NK-92 (cell line): ENCODE measurements around the gene SOX10.
"Not testable (repeated sequence)": the region's sequence is repeated elsewhere in the genome, so short reads cannot be mapped to it uniquely, and the experiment has no call there.

Experiments
- DNase-seq: peaks from one replicate; lab custom pipeline; 2025; ENCODE audit not compliant: unreplicated experiment; lab: John Stamatoyannopoulos, UW

SOX10 gene

DNA sequence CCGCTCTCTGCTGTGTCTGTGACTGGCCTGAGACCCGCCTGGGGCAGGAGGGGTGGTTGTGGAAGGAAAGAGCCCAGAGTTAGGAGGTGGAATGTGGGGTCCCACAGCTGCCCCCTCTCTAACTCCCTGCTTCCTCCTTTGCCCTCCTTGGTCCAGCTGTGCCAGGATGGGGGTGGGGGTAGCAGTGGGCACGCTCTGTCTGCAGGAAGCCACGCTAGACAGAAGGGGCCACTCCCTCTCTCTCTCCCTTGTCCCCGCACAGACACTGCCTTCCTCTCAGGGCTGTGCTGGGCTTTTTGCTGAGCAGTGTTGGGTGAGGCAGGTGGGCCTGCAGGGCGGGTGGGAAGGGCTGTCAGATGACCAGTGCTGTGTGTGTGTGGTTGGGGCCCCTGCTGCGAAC is 2.0 kb upstream of the SOX10 start:
- DNase-seq, result no peak

DNA sequence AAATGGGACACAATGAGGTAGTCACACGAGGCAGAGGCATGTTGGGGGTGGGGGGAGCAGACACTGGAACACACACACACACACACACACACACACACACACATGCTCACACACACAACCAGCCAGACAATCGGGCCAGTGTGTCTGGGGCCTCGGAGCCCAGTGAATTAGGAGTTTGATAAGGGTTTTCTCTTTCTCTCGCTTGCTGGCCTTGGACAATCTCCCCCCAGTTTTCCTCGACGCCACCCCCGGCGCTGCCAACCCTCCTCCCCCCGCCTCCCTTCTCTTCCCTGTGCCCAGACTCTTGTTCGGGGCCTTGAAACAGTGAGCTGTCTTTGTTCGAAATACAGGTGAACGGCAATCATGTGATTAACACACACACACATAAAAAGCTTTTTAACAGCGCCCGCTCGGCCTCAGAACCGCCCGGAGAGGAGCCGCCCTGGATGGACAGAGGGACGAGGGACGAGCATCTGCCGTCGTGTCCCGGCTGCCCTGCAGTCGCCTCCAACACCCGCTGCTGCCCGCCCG is 1.5 kb upstream of the SOX10 start:
- no peak for DNase-seq

DNA sequence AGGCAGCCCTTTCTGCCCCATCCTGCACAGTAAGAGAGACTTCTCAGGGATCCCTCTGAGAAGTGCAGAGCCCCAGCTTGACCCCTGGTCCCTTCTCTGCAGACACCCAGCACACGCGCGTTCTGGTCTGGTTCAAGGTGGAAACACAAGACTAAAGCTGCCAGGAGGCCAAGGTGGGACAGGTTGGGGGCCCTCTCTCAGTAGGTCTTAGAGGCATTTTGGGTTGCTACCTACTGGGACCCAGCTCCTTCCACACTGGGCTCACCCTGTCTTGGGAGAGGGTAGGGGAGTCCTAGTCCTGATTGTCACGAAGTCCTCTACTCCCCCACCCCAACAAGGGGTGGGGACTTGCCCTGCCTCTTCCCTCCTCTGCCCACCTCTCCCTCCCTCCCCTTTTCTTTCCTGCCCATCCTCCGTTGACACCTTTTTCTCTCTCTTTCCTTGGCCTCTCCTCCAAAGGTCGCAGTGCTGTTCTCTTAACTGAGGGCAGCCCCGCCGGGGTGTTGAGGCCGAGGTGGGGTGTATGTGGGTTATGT is 763 bp upstream of the SOX10 start:
- no peak for DNase-seq

DNA sequence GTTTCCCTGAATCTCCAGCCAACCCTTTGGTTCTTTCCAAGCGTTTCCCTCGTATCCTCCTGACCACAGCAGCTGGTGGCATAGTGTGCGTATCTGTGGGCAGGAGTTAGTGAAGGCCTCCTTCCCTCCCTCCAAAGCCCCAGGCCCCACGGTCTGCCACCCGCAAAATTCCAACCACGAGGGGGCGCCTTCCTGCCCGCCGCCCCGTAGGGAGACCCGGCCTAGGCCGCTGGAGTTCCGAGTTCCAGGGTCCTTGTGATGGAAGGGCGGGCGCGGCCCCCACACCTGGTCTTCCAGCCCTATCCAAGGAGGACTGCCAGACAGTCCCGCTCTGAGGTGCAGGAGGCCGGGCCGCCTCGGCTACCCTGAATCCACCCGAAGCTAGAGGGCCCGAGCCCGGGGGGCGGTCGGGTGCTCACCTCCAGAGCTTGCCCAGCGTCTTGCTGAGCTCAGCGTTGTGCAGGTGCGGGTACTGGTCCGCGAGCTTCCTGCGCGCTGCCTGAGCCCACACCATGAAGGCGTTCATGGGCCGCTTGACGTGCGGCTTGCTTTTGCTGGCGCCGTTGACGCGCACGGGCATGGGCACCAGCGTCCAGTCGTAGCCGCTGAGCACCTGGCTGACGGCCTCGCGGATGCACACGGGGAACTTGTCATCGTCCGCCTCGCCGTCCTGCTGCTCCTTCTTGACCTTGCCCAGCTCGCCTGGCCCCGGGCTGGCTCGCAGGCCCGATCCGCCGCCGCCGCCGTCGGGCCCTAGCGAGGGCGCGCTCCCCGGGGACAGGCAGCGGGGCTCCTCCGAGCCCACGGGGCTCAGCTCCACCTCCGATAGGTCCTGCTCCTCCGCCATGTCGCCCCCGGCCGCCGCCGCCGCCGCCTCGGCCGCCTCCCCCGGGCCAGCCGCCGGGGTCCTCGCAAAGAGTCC is 1.2 kb downstream of the SOX10 start:
- DNase-seq, result no peak

- DNase-seq, result no peak
Observed at GRCh38 chr22:37982151-37982785, 2.1 kb downstream of the SOX10 start.

GRCh38 chr22:37981282-37982011 is 2.9 kb downstream of the SOX10 start:
- DNase-seq, result no peak

DNA sequence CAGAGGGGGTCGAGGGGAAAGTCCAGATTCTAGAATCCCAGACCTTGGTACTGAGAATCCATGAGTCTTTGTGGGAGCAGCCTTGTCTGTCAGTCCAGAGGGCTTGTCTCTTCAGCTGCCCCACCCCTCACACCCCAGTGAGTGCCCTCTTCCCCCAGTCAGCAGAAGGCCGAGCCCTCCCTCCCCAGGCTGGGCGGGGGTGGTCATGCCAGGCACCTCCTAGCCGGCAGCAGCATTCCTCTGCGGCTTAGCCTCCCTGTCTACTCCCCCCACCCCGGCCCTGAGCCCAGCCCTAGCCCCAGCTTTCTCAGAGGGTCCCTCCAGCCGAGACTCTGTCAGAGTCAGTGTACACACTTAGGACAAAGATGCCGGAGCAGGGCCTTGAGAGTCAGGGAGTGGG is 4.6 kb downstream of the SOX10 start:
- DNase-seq, result no peak

GRCh38 chr22:37976547-37976946 is 7.8 kb downstream of the SOX10 start:
- DNase-seq, result no peak

DNA sequence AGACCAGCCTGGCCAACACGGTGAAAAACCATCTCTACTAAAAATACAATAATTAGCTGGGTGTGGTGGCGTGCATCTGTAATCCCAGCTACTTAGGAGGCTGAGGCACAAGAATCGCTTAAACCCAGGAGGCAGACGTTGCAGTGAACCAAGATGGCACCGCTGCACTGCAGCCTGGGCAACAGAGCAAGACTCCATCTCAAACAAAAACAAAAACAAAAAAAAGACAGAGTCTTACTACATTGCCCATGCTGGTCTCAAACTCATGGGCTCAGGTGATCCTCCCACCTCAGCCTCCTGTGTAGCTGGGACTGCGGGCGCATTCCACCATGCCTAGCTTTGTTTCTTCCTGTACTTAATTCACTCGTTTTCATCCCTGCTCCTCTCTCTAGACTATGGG is 8.3 kb downstream of the SOX10 start:
- DNase-seq, result not testable (repeated sequence)

- DNase-seq, result no peak
Observed at GRCh38 chr22:37975153-37975552, 9.2 kb downstream of the SOX10 start.

DNA sequence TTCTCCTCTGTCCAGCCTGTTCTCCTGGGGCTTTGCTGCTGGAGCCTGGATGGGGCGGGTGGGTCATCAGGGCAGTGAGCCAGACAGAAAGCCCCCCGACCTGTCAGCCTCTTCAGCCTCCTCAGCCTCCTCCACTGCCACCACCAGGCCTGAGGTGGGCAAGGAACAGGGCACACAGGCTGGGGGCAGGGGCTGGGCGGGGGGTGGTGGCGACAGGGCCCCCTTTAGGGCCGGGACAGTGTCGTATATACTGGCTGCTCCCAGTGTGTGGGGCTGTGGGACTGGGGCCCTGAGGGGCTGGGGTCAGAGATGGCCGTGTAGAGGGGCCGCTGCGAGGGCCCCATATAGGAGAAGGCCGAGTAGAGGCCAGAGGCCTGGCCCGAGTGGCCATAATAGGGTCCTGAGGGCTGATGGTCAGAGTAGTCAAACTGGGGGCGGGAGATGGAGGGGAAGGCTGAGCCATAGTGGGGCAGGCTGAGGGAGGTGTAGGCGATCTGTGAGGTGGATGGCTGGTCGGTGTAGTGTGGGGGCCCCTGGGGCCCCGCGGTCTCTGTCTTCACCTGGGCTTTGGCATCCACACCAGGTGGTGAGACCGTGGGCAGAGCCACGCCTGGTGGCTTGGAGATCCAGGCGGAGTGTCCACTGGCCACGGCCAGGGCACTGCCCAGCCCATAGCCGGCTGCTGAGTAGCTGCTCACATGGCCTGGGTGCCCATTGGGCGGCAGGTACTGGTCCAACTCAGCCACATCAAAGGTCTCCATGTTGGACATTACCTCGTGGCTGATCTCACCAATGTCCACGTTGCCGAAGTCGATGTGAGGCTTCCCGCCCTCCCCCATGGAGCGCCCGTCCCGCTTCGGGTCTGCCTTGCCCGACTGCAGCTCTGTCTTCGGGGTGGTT is 10.8 kb downstream of the SOX10 start:
- DNase-seq, result no peak

GRCh38 chr22:37972527-37972926 is 11.8 kb downstream of the SOX10 start:
- no peak for DNase-seq

GRCh38 chr22:37971475-37972434 is 12.6 kb downstream of the SOX10 start:
- DNase-seq, result no peak

GRCh38 chr22:37970864-37971263 is 13.5 kb downstream of the SOX10 start:
- no peak for DNase-seq

- DNase-seq, result no peak
Observed at GRCh38 chr22:37968452-37969251, 15.7 kb downstream of the SOX10 start.

DNA sequence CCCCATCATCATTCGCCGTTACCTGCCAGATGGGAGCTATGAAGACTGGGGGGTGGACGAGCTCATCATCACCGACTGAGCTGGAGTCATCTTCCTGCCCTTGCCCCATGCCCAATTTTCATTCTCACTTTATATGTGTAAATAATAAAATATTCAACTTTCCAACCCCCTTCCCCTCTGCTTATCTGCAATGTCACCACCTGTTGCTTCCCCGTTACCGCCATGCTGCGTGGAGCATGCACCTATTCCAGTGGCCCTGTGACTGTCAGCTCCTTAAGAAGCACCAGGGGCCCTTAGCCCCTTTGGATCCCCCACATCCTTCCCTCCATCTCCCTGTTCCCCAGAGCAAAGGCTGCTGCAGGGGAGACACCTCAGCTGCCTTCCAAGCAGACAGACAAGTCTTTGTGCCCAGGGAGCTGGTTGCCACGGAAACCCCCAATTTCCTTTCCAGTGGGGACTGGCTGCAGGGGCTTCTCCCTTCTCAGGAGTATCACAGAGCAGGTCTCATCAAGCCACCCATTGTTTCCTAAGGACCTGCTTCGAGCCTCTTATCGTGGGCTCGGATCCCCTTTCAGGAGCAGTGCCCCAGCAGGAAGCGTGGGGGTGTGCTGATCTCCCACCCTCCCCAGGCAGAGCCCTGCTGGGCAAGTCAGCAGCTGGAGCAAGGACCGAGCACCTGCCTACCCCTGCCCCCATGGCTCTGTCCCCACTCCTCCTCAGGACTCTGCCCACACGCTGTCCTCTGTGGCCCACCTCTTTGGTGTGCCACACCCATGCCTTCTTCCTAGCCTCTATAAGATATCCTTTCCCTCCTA is 16.5 kb downstream of the SOX10 start:
- no peak for DNase-seq

DNA sequence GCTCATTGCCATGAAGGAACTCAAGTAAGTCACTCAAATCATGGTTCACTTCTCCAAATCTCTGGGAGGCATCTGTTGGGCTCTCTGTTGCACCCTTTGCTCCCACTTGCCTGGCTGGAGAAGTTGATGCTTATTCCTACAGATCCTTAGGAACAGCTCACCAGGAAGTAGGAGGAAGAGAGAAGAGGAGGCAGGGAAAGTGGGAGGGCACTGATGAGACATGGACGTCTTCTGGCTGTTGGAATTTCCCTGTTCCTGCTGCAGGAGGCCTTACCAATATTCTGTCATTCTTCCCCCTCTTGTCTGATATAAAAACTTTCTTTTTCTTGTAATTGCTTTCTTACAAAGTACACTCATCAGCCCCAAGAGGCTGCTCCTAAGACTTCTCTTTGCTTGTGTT is 17.2 kb downstream of the SOX10 start:
- DNase-seq, result no peak
